Upper lobe of right lung (tissue), 1 donor: ENCODE results near the gene EYS. TPM values are rescaled to one million over a fixed set of nuclear protein-coding genes. Genes with fewer than 3 reads are reported as not detected.
"Not testable (repeated sequence)": the region's sequence is repeated elsewhere in the genome, so short reads cannot be mapped to it uniquely, and the experiment has no call there.

Experiments
- ATAC-seq: fragments of 200-7000 bp; cut with Tn5 transposase; one replicate; pipeline ENCODE4 v1.9.1; 2020; ENCODE audit warnings: mild to moderate bottlenecking, moderate library complexity
- DNase-seq: peaks from one replicate; pipeline ENCODE4 v3.0.0-alpha.2; 2020
- H3K27ac ChIP-seq: fragments of 200-600 bp; one replicate; pipeline ENCODE4 v1.8.0; 2022
- H3K27me3 ChIP-seq: fragments of 200-600 bp; one replicate; pipeline ENCODE4 v1.8.0; 2022; ENCODE audit warnings: mild to moderate bottlenecking
- H3K36me3 ChIP-seq: fragments of 200-600 bp; one replicate; pipeline ENCODE4 v1.8.0; 2022
- H3K4me1 ChIP-seq: fragments of 200-600 bp; one replicate; pipeline ENCODE4 v1.8.0; 2022
- H3K4me3 ChIP-seq: fragments of 200-600 bp; one replicate; pipeline ENCODE4 v1.8.0; 2022; ENCODE audit warnings: mild to moderate bottlenecking
- H3K9me3 ChIP-seq: fragments of 200-600 bp; one replicate; pipeline ENCODE4 v1.8.0; 2022
- CTCF ChIP-seq: fragments of 200-600 bp; IDR thresholded peaks from one replicate; pipeline ENCODE4 v1.8.0; 2022; ENCODE audit warnings: antibody characterized with exemption
- intact Hi-C: fragments of 100-400 bp; cut with DNase I; formaldehyde crosslinking; loops from one replicate; pipeline ENCODE4 v1.11.0; 2022
- total RNA-seq: library from RNA; stranded (reverse); fragmentation: NEBNext Ultra II Directional; extraction: Animal tissue kit (Norgen Biotek cat#: 25700); gene quantifications from one replicate; pipeline ENCODE4 v1.2.1, GENCODE V29; 2021
- donor health status: DM: no; HTN: yes; CAD: no; lungs with severe emphysema.

The EYS gene
- total RNA-seq, 1 donor from 2014 or later: not detected

- Histone ChIP-seq H3K27ac (no peak overlapping the region), H3K36me3 (no peaks in the 10 kb centered on the region), H3K27me3 (no peaks in the 10 kb centered on the region), H3K4me1 (peaks cover 6% of the 10 kb centered on the region), H3K4me3 (no peak overlapping the region), H3K9me3 (no peaks in the 10 kb centered on the region)
- ATAC-seq (no peak), DNase-seq (no peak)
- intact Hi-C loops: no loop called here
- TF ChIP-seq CTCF: no peak
Observed at GRCh38 chr6:63862486-63863198, 1844.4 kb downstream of the EYS start.

GRCh38 chr6:63859528-63859927 is 1847.5 kb downstream of the EYS start:
- no peaks in the 10 kb centered on the region for H3K27me3 ChIP-seq
- no peak for TF ChIP-seq CTCF
- H3K27ac ChIP-seq: no peak overlapping the region
- DNase-seq (no peak), ATAC-seq (no peak)
- H3K4me1 ChIP-seq: peaks cover 6% of the 10 kb centered on the region
- no peak overlapping the region for H3K4me3 ChIP-seq
- intact Hi-C loops: no loop called here
- no peaks in the 10 kb centered on the region for H3K9me3 ChIP-seq
- H3K36me3 ChIP-seq: no peaks in the 10 kb centered on the region

GRCh38 chr6:63858691-63859090 is 1848.3 kb downstream of the EYS start:
- no peak overlapping the region for H3K27ac ChIP-seq
- intact Hi-C loops: no loop called here
- H3K27me3 ChIP-seq: no peaks in the 10 kb centered on the region
- no peak for ATAC-seq
- no peak for TF ChIP-seq CTCF
- H3K36me3 ChIP-seq: no peaks in the 10 kb centered on the region
- DNase-seq: no peak
- peaks cover 6% of the 10 kb centered on the region for H3K4me1 ChIP-seq
- H3K4me3 ChIP-seq: no peak overlapping the region
- no peaks in the 10 kb centered on the region for H3K9me3 ChIP-seq

- H3K27ac ChIP-seq: no peak overlapping the region
- H3K4me1 ChIP-seq: peaks cover 6% of the 10 kb centered on the region
- intact Hi-C loops: no loop called here
- ATAC-seq (no peak), DNase-seq (no peak)
- no peaks in the 10 kb centered on the region for H3K9me3 ChIP-seq
- H3K27me3 ChIP-seq: no peaks in the 10 kb centered on the region
- TF ChIP-seq CTCF: no peak
- H3K4me3 ChIP-seq: no peak overlapping the region
- H3K36me3 ChIP-seq: no peaks in the 10 kb centered on the region
Observed at GRCh38 chr6:63856271-63856670, 1850.8 kb downstream of the EYS start.

GRCh38 chr6:63844287-63844686 is 1862.7 kb downstream of the EYS start:
- Histone ChIP-seq H3K9me3 (no peaks in the 10 kb centered on the region), H3K4me3 (no peak overlapping the region), H3K27ac (no peak overlapping the region), H3K4me1 (no peaks in the 10 kb centered on the region), H3K36me3 (no peaks in the 10 kb centered on the region), H3K27me3 (no peaks in the 10 kb centered on the region)
- TF ChIP-seq CTCF: no peak
- DNase-seq (no peak), ATAC-seq (no peak)
- intact Hi-C loops: no loop called here

GRCh38 chr6:63839485-63839884 is 1867.5 kb downstream of the EYS start:
- no peak overlapping the region for H3K4me3 ChIP-seq
- H3K27ac ChIP-seq: no peak overlapping the region
- no peaks in the 10 kb centered on the region for H3K4me1 ChIP-seq
- ATAC-seq (no peak), DNase-seq (no peak)
- no peaks in the 10 kb centered on the region for H3K27me3 ChIP-seq
- no peak for TF ChIP-seq CTCF
- no peaks in the 10 kb centered on the region for H3K36me3 ChIP-seq
- no peaks in the 10 kb centered on the region for H3K9me3 ChIP-seq
- intact Hi-C loops: no loop called here

GRCh38 chr6:63828678-63829077 is 1878.3 kb downstream of the EYS start:
- H3K9me3 ChIP-seq, H3K27me3 ChIP-seq, H3K4me3 ChIP-seq, H3K4me1 ChIP-seq, DNase-seq, H3K27ac ChIP-seq, intact Hi-C loops, ATAC-seq, H3K36me3 ChIP-seq: not testable (repeated sequence)
